Measurements from ENCODE around the gene TUBB2B. TPM values are rescaled to one million over a fixed set of nuclear protein-coding genes. Genes with fewer than 3 reads are reported as not detected.

The TUBB2B gene
- total RNA-seq, 6 donors from 2014 or later = 0.67 to 4.1 (median 1.7) TPM; not detected in 1

DNA sequence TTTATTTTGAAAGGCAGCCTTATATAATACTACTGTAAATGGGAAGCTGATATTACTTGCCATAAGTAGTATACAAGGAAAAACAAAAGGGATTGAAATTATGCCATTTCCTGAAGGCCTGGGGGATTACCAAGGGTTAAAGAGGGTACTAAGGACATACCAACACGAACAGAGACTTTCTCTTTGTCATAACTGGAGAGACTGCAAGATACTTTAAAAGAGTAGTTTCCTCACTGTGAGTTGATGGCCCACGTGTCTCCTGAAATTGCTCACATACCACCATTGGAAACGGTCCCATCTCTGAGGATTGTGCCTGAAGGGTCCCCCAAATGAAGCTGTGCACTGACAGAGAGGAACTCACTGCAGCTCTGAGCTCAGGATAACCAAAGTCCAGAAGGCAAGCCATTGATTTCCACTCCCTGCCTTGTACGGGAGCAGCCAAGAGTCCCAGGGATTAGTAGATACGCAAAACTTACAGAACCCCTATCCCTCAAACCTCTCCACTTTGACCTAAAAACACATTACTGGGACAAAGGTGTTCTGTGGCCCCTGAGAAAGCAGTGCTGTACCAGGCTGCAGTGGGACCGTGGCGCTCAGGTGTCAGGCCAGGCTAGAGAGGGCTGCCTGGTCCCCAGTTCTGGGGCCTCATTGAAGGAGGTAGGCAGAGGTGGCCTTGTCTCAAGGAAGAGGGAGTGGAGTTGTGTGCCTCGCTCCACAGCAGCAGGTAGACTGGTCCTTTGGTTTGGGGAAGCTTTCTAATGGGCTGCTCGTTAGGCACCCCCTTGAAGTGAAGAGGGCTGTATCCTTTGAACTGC lies 46.5 kb upstream of the TUBB2B start:
- no peak for ATAC-seq (ENCODE audit: low FRiP score in 2 of 2)
- WGBS, 2 donors = 60 to 81% methylated on average over 6 to 9 of the region's 9 CpGs

DNA sequence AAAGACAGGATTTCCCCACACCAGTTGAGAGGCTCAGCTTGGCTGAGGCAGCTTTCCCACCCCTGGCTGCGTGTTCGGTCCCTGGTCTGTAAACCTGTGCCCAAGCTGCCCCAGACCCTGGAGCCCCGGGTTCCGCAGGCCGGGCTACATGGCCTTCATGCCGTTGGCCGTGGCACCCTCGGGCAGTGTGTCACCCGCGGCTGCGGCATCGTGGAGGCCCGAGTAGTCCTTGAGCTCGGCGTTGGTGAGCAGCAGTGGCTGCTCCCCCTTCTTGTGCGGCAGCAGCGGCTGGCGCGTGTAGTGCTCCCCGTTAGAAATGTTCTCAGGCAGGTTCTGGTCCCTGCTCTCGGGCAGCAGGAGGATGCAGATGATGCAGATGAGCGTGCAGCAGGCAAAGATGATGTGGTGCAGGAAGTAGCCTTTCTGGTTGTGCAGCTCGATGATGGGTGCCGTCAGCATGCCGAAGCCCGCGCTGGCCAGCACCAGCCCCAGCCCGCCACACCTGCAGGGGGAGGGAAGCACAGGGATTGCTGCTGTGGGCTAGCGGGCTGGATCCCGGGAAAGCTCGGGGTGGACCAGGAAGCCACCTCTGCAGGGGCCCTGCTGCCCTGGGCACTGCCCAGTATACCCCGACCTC lies 45.6 kb upstream of the TUBB2B start:
- H3K9me3 ChIP-seq = no peaks in the 10 kb centered on the region
- H3K27me3 ChIP-seq = no peaks in the 10 kb centered on the region
- TF ChIP-seq POLR2AphosphoS5 (IDR thresholded peaks at IDR 0.05) = no peak
- TF ChIP-seq, protein P1, sequence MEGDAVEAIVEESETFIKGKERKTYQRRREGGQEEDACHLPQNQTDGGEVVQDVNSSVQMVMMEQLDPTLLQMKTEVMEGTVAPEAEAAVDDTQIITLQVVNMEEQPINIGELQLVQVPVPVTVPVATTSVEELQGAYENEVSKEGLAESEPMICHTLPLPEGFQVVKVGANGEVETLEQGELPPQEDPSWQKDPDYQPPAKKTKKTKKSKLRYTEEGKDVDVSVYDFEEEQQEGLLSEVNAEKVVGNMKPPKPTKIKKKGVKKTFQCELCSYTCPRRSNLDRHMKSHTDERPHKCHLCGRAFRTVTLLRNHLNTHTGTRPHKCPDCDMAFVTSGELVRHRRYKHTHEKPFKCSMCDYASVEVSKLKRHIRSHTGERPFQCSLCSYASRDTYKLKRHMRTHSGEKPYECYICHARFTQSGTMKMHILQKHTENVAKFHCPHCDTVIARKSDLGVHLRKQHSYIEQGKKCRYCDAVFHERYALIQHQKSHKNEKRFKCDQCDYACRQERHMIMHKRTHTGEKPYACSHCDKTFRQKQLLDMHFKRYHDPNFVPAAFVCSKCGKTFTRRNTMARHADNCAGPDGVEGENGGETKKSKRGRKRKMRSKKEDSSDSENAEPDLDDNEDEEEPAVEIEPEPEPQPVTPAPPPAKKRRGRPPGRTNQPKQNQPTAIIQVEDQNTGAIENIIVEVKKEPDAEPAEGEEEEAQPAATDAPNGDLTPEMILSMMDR (IDR thresholded peaks at IDR 0.05) = no peak
- TF ChIP-seq POLR2A (IDR thresholded peaks at IDR 0.05) = no peak
- no peak for TF ChIP-seq EP300 (IDR thresholded peaks at IDR 0.05)
- H3K4me3 ChIP-seq = no peak overlapping the region
- peak in 1 of 2 donors; percentile 76 for DNase-seq
- 93 to 95% methylated on average over 31 to 32 of the region's 32 CpGs for WGBS, 2 donors
- no peak overlapping the region for H3K27ac ChIP-seq
- peaks cover 0 to 9% (median 2%) of the 10 kb centered on the region in 4 donors for H3K4me1 ChIP-seq
- peaks cover 0 to 53% (median 32%) of the 10 kb centered on the region in 4 donors for H3K36me3 ChIP-seq
- no peak for ATAC-seq (ENCODE audit: low FRiP score in 2 of 2)

More for the DNA sequence above, 46.5 kb upstream of the TUBB2B start:
- Histone ChIP-seq H3K27ac (no peak overlapping the region), H3K4me1 (peaks cover 0 to 9% (median 2%) of the 10 kb centered on the region in 4 donors), H3K4me3 (no peak overlapping the region), H3K9me3 (no peaks in the 10 kb centered on the region), H3K27me3 (no peaks in the 10 kb centered on the region), H3K36me3 (peaks cover 0 to 45% (median 30%) of the 10 kb centered on the region in 4 donors)
- TF ChIP-seq POLR2AphosphoS5 (IDR thresholded peaks at IDR 0.05) (no peak), EP300 (IDR thresholded peaks at IDR 0.05) (no peak), POLR2A (IDR thresholded peaks at IDR 0.05) (no peak)
- TF ChIP-seq, protein P1 (IDR thresholded peaks at IDR 0.05) = no peak
- DNase-seq = no peak

DNA sequence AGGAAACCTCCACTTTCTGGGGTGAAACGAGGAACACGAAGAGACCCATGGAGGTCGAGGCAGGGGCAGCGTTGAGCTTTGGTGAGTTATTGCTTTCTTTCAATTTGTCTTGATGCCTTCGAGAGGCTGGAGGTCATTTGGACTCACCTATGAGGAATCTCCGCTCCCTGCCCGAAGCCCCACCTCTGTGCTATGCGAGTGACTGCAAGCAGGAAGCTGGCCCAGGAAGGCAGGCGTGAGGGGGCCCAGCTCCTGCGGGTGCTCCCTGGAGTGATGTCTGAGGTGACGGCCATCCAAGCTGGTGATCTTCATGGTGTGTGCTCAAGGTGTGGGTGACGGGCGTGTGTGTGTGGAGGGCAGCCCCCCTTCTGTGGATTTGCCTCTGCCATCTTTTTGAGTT lies 44.3 kb upstream of the TUBB2B start:
- TF ChIP-seq EP300 (IDR thresholded peaks at IDR 0.05) (no peak), POLR2AphosphoS5 (IDR thresholded peaks at IDR 0.05) (no peak), POLR2A (IDR thresholded peaks at IDR 0.05) (no peak)
- TF ChIP-seq, protein P1 (IDR thresholded peaks at IDR 0.05) = no peak
- Histone ChIP-seq H3K27me3 (no peaks in the 10 kb centered on the region), H3K4me3 (no peak overlapping the region), H3K4me1 (peaks cover 0 to 17% (median 2%) of the 10 kb centered on the region in 4 donors), H3K36me3 (peaks cover 0 to 61% (median 32%) of the 10 kb centered on the region in 4 donors), H3K9me3 (no peaks in the 10 kb centered on the region), H3K27ac (no peak overlapping the region)
- 77 to 95% methylated on average over 10 to 13 of the region's 13 CpGs for WGBS, 2 donors
- DNase-seq (no peak), ATAC-seq (ENCODE audit: low FRiP score in 2 of 2) (no peak)

DNA sequence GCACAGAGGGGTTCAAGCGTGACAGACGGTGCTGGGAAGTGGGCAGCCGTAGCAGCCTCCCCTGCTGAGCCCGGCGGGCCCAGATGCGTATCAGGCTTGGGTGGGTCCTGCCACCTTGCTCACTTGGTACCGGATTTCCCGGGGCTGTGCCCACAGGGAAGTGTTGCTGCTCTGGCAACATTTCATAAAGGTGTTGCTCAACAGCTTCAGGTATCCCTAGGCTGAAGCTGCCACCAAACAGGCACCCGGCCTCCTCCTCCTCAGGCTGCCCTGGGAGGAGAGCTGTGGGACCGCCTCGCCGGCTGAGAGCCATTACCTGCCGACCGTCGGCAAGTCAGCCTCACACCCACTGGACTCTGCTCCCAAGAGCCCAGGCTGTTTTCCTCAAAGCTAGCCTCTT lies 42.8 kb upstream of the TUBB2B start:
- peak; percentile 19 to 69 for ATAC-seq (ENCODE audit: low FRiP score in 2 of 2)
- TF ChIP-seq POLR2AphosphoS5 (IDR thresholded peaks at IDR 0.05) (no peak), EP300 (IDR thresholded peaks at IDR 0.05) (no peak), POLR2A (IDR thresholded peaks at IDR 0.05) (no peak)
- TF ChIP-seq, protein P1 (IDR thresholded peaks at IDR 0.05) = no peak
- no peak overlapping the region for H3K27ac ChIP-seq
- no peaks in the 10 kb centered on the region for H3K9me3 ChIP-seq
- no peak overlapping the region for H3K4me3 ChIP-seq
- peak in 1 of 2 donors; percentile 71 for DNase-seq
- H3K27me3 ChIP-seq = no peaks in the 10 kb centered on the region
- 55 to 62% methylated on average over 13 to 14 of the region's 15 CpGs for WGBS, 2 donors
- peaks cover 0 to 17% (median 2%) of the 10 kb centered on the region in 4 donors for H3K4me1 ChIP-seq
- peaks cover 0 to 65% (median 32%) of the 10 kb centered on the region in 4 donors for H3K36me3 ChIP-seq

Data from upper lobe of left lung (tissue), 6 donors.